GM12873 (cell line): ENCODE data around the gene TAF3.

ENCODE experiments used
- TF ChIP-seq, protein P1 (sequence below): IDR thresholded peaks from 2 replicates; pipeline ENCODE4 v1.5.1; 2012; ENCODE audit warnings: low read depth, mild to moderate bottlenecking, moderate library complexity, low read length, control low read depth; ENCODE audit not compliant: insufficient read depth; ENCODE audit errors: missing control alignments

TAF3 gene, protein sequence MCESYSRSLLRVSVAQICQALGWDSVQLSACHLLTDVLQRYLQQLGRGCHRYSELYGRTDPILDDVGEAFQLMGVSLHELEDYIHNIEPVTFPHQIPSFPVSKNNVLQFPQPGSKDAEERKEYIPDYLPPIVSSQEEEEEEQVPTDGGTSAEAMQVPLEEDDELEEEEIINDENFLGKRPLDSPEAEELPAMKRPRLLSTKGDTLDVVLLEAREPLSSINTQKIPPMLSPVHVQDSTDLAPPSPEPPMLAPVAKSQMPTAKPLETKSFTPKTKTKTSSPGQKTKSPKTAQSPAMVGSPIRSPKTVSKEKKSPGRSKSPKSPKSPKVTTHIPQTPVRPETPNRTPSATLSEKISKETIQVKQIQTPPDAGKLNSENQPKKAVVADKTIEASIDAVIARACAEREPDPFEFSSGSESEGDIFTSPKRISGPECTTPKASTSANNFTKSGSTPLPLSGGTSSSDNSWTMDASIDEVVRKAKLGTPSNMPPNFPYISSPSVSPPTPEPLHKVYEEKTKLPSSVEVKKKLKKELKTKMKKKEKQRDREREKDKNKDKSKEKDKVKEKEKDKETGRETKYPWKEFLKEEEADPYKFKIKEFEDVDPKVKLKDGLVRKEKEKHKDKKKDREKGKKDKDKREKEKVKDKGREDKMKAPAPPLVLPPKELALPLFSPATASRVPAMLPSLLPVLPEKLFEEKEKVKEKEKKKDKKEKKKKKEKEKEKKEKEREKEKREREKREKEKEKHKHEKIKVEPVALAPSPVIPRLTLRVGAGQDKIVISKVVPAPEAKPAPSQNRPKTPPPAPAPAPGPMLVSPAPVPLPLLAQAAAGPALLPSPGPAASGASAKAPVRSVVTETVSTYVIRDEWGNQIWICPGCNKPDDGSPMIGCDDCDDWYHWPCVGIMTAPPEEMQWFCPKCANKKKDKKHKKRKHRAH

DNA sequence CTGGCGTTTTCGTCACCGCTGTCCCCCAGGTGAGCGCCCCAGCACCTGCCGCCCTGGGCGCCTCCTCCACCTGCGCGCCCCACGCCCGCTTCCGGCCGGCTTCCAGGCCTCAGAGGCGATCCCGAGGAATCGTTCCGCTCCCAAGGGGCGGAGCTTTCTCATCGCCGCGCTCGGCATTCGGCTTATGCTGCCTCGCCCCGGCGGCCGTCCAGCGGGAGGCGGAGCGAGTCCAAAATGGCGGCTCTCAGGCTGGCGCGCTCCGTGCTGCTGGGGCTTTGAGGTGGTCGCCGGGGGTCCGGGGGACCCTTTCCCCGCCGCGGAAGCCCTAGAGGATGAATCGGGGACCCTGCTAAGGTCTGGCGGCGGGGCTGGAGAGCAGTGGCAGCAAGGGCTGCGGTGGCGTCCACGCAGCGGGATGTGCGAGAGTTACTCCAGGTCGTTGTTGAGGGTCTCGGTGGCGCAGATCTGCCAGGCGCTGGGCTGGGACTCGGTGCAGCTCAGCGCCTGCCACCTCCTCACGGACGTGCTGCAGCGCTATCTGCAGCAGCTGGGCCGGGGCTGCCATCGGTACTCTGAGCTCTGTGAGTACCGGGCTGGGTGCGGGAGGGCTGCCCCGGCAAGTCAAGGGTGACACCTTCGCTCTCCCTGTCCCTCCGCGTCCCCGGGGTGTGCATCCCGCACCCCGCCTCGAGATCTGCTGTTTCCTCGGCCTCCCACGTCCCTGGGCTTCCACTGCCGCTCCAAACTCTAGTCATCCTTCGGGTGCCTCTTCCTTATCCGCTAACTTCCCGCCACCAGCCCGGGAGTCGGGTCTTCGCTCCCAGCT lies at the start of gene TAF3:
Gene TAF3, plus strand, starts transcription at position 211 of the 826 bp plus-strand sequence. Its CDS starts 205 bp downstream, at position 416.
- TF ChIP-seq, protein P1, sequence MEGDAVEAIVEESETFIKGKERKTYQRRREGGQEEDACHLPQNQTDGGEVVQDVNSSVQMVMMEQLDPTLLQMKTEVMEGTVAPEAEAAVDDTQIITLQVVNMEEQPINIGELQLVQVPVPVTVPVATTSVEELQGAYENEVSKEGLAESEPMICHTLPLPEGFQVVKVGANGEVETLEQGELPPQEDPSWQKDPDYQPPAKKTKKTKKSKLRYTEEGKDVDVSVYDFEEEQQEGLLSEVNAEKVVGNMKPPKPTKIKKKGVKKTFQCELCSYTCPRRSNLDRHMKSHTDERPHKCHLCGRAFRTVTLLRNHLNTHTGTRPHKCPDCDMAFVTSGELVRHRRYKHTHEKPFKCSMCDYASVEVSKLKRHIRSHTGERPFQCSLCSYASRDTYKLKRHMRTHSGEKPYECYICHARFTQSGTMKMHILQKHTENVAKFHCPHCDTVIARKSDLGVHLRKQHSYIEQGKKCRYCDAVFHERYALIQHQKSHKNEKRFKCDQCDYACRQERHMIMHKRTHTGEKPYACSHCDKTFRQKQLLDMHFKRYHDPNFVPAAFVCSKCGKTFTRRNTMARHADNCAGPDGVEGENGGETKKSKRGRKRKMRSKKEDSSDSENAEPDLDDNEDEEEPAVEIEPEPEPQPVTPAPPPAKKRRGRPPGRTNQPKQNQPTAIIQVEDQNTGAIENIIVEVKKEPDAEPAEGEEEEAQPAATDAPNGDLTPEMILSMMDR: no peak

DNA sequence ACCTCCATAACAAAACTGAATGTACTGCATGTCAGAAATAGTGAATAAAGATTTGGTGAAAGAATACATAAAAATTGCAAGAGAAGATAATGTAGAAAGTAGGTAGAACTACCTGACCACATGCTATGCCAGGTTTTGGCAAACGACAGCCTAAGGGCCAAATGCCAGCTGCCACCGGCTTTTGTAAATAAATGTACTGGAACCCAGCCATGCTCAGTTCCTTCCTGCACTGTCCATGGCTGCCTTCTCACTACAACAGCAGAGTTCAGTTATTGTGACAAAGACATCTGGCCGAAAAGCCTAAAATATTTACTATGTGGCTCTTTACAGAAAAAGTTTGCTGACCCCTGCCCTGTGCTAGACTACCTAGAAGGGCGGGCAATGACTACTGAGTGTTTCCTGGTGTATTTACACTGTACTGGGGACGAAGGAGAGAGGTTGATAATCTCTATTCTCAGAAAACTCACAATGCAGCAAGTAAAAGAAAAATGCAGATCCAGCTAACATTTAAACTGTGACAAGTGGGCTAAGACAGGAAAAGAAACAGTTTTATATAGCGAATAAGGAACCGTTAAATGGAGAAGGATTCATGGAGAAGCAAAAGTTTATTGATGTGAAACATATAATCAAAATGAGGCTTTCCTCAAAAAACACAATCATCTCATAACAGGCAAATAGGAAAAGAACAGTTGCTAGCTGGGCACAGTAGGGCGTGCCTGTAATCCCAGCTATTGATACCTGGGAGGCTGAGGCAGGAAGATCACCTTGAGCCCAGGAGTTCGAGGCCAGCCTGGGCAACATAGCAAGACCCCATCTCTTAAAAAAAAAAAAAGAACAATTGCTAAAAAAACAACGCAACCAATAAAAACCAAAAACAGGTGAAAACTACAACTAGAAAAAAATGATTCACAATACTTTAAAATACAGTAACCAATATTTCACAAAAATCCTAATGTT lies 44.2 kb upstream of the TAF3 start:
- TF ChIP-seq, protein P1: no peak

DNA sequence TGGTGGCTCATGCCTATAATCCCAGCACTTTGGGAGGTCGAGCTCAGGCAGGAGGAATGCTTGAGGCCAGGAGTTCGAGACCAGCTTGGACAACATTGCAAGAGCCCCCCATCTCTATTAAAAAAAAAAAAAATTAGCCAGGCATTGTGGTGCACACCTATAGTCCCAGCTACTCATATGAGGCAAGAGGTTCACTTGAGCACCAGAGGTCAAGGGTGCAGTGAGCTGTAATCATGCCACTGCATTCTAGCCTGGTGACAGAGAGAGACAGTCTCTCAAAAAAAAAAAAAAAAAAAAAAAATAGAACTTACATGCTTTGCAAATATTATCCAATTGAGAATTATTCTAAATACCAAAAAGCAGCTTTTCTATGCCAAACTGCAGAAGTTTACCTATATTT lies 41.5 kb upstream of the TAF3 start:
- TF ChIP-seq, protein P1: no peak

DNA sequence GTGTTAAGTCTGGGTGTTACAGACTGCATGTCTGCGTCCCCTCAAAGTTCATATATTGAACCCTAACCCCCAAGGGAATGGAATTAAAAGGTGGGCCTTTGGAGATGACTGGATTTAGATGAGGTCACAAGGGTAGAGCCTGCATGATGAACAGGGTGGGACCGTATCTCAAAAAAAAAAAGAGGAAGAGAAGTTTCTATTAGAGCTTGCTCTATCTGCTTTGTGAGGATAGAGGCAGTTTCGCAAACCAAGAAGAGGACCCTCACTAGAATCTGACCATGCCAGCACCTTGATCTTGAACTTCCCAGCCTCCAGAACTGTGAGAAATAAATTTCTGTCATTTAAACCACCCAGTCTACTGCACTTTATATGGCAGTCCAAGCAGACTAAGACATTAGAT lies 31.9 kb upstream of the TAF3 start:
- TF ChIP-seq, protein P1: no peak

DNA sequence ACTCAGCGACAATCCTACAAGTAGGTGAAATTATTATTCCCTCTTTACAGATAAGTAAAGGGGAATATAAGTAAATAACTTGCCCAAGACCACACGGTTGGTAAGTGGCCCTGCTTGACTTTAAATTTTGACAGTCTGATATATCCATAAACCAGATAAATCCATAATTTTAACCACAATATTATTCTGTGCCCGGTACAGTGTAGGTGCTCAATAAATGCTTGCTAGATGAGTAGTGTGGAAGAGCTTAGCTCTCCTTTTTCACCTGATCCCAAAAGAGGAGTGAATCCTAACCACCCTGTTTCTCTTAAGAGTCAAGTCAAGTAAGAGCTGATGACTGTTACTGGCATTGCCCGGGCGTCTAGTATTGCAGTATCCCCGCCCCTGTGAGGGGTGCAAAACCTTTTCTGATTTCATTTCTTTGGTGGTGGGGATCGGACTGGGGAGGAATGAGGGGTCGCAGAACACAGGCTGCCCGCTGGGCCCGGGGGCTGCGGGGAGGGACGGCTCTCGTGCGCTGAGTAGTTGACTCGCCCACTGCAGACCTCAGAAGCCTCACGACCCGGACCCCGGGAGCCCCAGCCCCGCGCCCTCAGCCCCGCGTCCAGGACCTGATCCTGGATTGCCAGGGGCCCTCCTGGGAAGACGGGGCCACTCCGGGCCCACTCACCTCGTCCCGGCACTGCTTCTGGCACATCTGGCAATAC lies 31.0 kb upstream of the TAF3 start:
- TF ChIP-seq, protein P1: no peak
